Midbrain (tissue), 1 donor: ENCODE results near the gene RARG.

ENCODE experiments used
- DNase-seq: peaks from one replicate; lab custom pipeline; 2025; lab: John Stamatoyannopoulos, UW

Gene RARG

GRCh38 chr12:53231921-53232645 lies at the start of gene RARG:
TSS of gene RARG (minus strand) at chr12:53232209. CDS start at chr12:53227545, 4,664 bp downstream.
- DNase-seq, result peak; percentile 43

GRCh38 chr12:53279888-53280498 lies 48.0 kb upstream of the RARG start:
- DNase-seq, result no peak

GRCh38 chr12:53279283-53279869 lies 47.4 kb upstream of the RARG start:
- no peak for DNase-seq

GRCh38 chr12:53277981-53278380 lies 46.0 kb upstream of the RARG start:
- no peak for DNase-seq

GRCh38 chr12:53276511-53276910 lies 44.5 kb upstream of the RARG start:
- no peak for DNase-seq

GRCh38 chr12:53274445-53274844 lies 42.4 kb upstream of the RARG start:
- no peak for DNase-seq

GRCh38 chr12:53268630-53269562 lies 36.9 kb upstream of the RARG start:
- no peak for DNase-seq

GRCh38 chr12:53267999-53268629 lies 36.1 kb upstream of the RARG start, which contains the start of gene ESPL1:
TSS of gene ESPL1 (plus strand) at chr12:53268299. CDS start at chr12:53268767, 468 bp downstream.
- peak; percentile 71 for DNase-seq

- DNase-seq, result no peak
Measured at GRCh38 chr12:53267306-53267998, 35.4 kb upstream of the RARG start.

GRCh38 chr12:53265783-53266182 lies 33.8 kb upstream of the RARG start:
- DNase-seq, result no peak

- DNase-seq, result no peak
Measured at GRCh38 chr12:53259891-53260290, 27.9 kb upstream of the RARG start.

GRCh38 chr12:53258541-53259539 lies 26.8 kb upstream of the RARG start:
- no peak for DNase-seq

- DNase-seq, result no peak
Measured at GRCh38 chr12:53255996-53256395, 24.0 kb upstream of the RARG start.

- no peak for DNase-seq
Measured at GRCh38 chr12:53254816-53255545, 23.0 kb upstream of the RARG start.

- no peak for DNase-seq
Measured at GRCh38 chr12:53253298-53253697, 21.3 kb upstream of the RARG start.

- no peak for DNase-seq
Measured at GRCh38 chr12:53252349-53252916, 20.4 kb upstream of the RARG start.

- peak; percentile 80 for DNase-seq
Measured at GRCh38 chr12:53251477-53252348, 19.7 kb upstream of the RARG start.

GRCh38 chr12:53245286-53245685 lies 13.3 kb upstream of the RARG start:
- DNase-seq, result no peak
